Measurements from ENCODE around the gene WTAP.
"Not testable (repeated sequence)": the region's sequence is repeated elsewhere in the genome, so short reads cannot be mapped to it uniquely, and the experiment has no call there.

Gene WTAP

GRCh38 chr6:159723259-159723658 lies 4.0 kb upstream of the WTAP start:
- intact Hi-C loops (cut with DNase I), result no loop called here

GRCh38 chr6:159724778-159725177 lies 2.5 kb upstream of the WTAP start:
- intact Hi-C loops (cut with DNase I), result no loop called here
- no peak for DNase-seq

More at GRCh38 chr6:159723259-159723658, 4.0 kb upstream of the WTAP start:
- DNase-seq, result no peak

- intact Hi-C loops (cut with DNase I); DNase-seq: not testable (repeated sequence)
Measured at GRCh38 chr6:159725208-159725607, 2.1 kb upstream of the WTAP start.

- intact Hi-C loops (cut with DNase I), result loop anchor here (2.0 kb wide), 1 partner anchor 34 kb away; the partner anchor contains the start of gene SOD2
- no peak for DNase-seq
Measured at GRCh38 chr6:159726255-159726917, 920 bp upstream of the WTAP start.

GRCh38 chr6:159727717-159728445 lies 575 bp downstream of the WTAP start:
- intact Hi-C loops (cut with DNase I), result loop anchor here (1.0 to 2.0 kb wide), 3 partner anchors 34 to 61 kb away; partner anchors contain the start of genes ACAT2, SOD2 and TCP1
- DNase-seq, result peak in 2 of 42 donors; percentile 12 to 30

- DNase-seq, result no peak
- intact Hi-C loops (cut with DNase I), result no loop called here
Measured at GRCh38 chr6:159728531-159728964, 1.2 kb downstream of the WTAP start.

- intact Hi-C loops (cut with DNase I), result no loop called here
- peak in 1 of 42 donors; percentile 13 for DNase-seq
Measured at GRCh38 chr6:159729598-159730331, 2.5 kb downstream of the WTAP start.

- intact Hi-C loops (cut with DNase I), result no loop called here
- DNase-seq, result no peak
Measured at GRCh38 chr6:159730332-159730676, 3.0 kb downstream of the WTAP start.

GRCh38 chr6:159732550-159732949 lies 5.2 kb downstream of the WTAP start:
- intact Hi-C loops (cut with DNase I); DNase-seq: not testable (repeated sequence)

- DNase-seq; intact Hi-C loops (cut with DNase I): not testable (repeated sequence)
Measured at GRCh38 chr6:159733395-159733794, 6.1 kb downstream of the WTAP start.

GRCh38 chr6:159736908-159737307 lies 9.6 kb downstream of the WTAP start:
- DNase-seq, result no peak
- intact Hi-C loops (cut with DNase I), result no loop called here

- no peak for DNase-seq
- intact Hi-C loops (cut with DNase I), result no loop called here
Measured at GRCh38 chr6:159739341-159739740, 12.0 kb downstream of the WTAP start.

- intact Hi-C loops (cut with DNase I), result no loop called here
- no peak for DNase-seq
Measured at GRCh38 chr6:159742165-159742564, 14.9 kb downstream of the WTAP start.

GRCh38 chr6:159745081-159745480 lies 17.8 kb downstream of the WTAP start:
- DNase-seq, result no peak
- intact Hi-C loops (cut with DNase I), result no loop called here

GRCh38 chr6:159746759-159747158 lies 19.5 kb downstream of the WTAP start:
- no peak for DNase-seq
- intact Hi-C loops (cut with DNase I), result no loop called here

GRCh38 chr6:159748127-159748526 lies 20.8 kb downstream of the WTAP start:
- DNase-seq; intact Hi-C loops (cut with DNase I): not testable (repeated sequence)

- no peak for DNase-seq
- intact Hi-C loops (cut with DNase I), result no loop called here
Measured at GRCh38 chr6:159751448-159751847, 24.1 kb downstream of the WTAP start.

GRCh38 chr6:159753081-159753872 lies 26.0 kb downstream of the WTAP start:
- intact Hi-C loops (cut with DNase I), result no loop called here
- DNase-seq, result no peak

- intact Hi-C loops (cut with DNase I), result no loop called here
- DNase-seq, result no peak
Measured at GRCh38 chr6:159754401-159754800, 27.1 kb downstream of the WTAP start.

Data from head of caudate nucleus (tissue), 42 donors.